Omental fat pad (tissue), 4 donors: ENCODE results near the gene DCDC2C. TPM values are rescaled to one million over a fixed set of nuclear protein-coding genes. Genes with fewer than 3 reads are reported as not detected.

Experiments used
- ATAC-seq: fragments of 150-250 bp; one replicate; pipeline ENCODE4 v1.9.1; 2016; ENCODE audit warnings: mild to moderate bottlenecking, moderate library complexity; ENCODE audit not compliant: low FRiP score
- DNase-seq: peaks from one replicate; pipeline ENCODE4 v3.0.0-alpha.2; 2019; ENCODE audit warnings: low spot score
- CTCF ChIP-seq, 3 donors: fragments of 450-650 bp; IDR thresholded peaks; one replicate each; pipeline ENCODE4 v1.5.1; 2016 to 2017; ENCODE audit warnings: antibody characterized with exemption in 3 of 3, mild to moderate bottlenecking in 3 of 3, moderate library complexity in 2 of 3
- total RNA-seq, 4 donors: library from RNA; depleted of rRNA; stranded (reverse); fragments of >200 nt; gene quantifications; one replicate each; pipeline ENCODE4 v1.1.0, GENCODE V29; 2016

The DCDC2C gene
- 1 to 10 TPM in 1 of 4 donors, under 1 TPM in 1, not detected in 2; 0.31 to 1.4 TPM for total RNA-seq

GRCh38 chr2:3703236-3703756, at the start of gene DCDC2C:
Gene DCDC2C, plus strand, starts transcription at chr2:3703575. Its CDS starts 177 bp downstream, at chr2:3703752.
- no peak for TF ChIP-seq CTCF (IDR thresholded peaks at IDR 0.05)
- DNase-seq = no peak
- ATAC-seq = no peak

GRCh38 chr2:3654011-3654410, 49.4 kb upstream of the DCDC2C start:
- no peak for TF ChIP-seq CTCF (IDR thresholded peaks at IDR 0.05)
- ATAC-seq (no peak), DNase-seq (no peak)

- ATAC-seq (no peak), DNase-seq (no peak)
- TF ChIP-seq CTCF (IDR thresholded peaks at IDR 0.05) = no peak
Observed at GRCh38 chr2:3654531-3655225, 48.7 kb upstream of the DCDC2C start.

- no peak for DNase-seq
- no peak for TF ChIP-seq CTCF (IDR thresholded peaks at IDR 0.05)
- ATAC-seq = no peak
Observed at GRCh38 chr2:3655871-3656761, 47.3 kb upstream of the DCDC2C start.

GRCh38 chr2:3656762-3657721, 46.3 kb upstream of the DCDC2C start:
- ATAC-seq (no peak), DNase-seq (no peak)
- TF ChIP-seq CTCF (IDR thresholded peaks at IDR 0.05) = no peak

- no peak for TF ChIP-seq CTCF (IDR thresholded peaks at IDR 0.05)
- ATAC-seq (no peak), DNase-seq (no peak)
Observed at GRCh38 chr2:3657881-3658280, 45.5 kb upstream of the DCDC2C start, which contains the start of gene ALLC. Gene ALLC, plus strand, starts transcription at chr2:3658200. Its CDS starts 12,958 bp downstream, at chr2:3671158.
